GM21528 (cell line): Measurements from ENCODE around the gene DNAL1.
"Not testable (repeated sequence)": the region's sequence is repeated elsewhere in the genome, so short reads cannot be mapped to it uniquely, and the experiment has no call there.

ENCODE experiments used
- ATAC-seq: cut with Tn5 transposase; IDR thresholded peaks from one replicate; pipeline ENCODE4 v1.9.1; 2021; ENCODE audit warnings: mild to moderate bottlenecking, moderate library complexity; ENCODE audit not compliant: unreplicated experiment, low FRiP score

DNAL1 gene

DNA sequence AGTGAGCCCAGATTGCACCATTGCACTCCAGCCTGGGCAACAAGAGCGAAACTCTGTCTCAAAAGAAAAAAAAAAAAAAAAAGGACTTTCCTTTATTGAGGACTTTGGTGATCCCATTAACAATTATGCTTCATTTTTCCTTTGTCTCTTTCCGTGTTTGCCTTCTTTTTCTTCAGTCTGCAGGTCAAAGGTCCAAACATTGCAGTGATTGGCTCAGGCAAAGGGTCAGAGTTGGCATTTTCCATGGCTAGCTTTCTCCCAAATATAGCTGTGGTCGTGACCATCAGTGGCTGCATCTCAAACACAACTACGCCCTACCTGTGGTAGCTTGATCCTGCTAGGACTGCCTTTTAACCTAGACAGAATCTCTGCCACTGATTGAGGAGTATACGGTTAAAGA lies 7.0 kb upstream of the DNAL1 start:
- no peak for ATAC-seq

DNA sequence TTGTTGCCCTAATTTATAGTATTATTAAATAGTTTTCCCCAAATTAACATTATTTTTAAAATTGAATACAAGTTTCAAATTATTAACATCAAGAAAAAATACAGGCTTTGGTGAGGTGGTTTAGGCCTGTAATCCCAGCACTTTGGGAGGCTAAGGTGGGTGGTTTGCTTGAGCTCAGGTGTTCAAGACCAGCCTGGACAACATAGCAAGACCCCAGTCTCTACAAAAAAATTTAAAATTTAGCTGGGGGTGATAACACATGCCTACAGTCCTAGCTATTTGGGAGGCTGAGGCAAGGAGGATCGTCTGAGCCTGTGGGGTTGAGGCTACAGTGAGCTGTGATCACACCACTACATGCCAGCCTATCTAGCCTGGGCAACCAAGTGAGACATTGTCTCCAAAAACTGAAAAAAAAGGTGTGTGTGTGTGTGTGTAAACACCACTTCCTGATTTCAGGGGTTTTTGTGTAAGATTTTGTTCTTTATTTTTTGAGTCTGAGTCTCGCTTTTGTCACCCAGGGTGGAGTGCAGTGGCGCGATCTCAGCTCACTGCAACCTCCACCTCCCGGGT lies 3.9 kb upstream of the DNAL1 start:
- no peak for ATAC-seq

- ATAC-seq: no peak
These were observed 443 bp downstream of the DNAL1 start for GRCh38 chr14:73645248-73645610.

DNA sequence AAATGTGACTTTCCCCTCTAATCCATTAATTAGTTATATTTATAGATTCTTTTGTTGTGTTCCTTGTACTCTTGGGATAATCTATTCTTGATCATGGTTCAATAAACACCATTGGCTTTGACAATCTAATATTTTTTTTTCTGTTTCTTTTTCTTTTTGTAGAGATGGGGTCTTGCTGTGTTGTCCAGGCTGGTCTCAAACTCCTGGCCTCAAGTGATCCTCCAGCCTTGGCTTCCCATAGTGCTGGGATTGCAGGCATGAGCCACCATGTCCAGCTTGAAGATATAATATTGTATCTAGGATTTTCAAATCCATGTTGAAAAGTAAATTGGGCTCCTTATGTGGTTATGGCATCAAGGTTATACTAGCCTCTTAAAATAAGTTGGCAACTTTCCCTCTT lies 6.2 kb downstream of the DNAL1 start:
- no peak for ATAC-seq

DNA sequence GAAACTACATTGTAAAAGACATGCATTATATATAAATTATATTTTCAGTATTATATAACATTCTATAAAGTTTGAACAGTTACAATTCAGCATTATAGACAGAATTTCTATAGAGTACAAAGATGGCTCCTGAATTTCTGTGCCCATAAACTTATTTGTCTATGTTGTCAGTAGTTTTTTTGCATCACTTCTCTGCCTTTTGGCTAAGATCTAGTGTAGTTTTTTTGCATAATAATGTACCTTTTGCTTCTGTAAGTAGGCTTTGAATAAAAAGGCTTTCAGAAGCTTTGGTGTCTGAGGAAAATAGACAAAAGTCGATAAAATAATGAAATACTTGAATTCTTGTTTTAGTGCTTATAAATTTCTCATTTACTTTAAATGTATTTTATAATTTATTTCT lies 11.1 kb downstream of the DNAL1 start:
- ATAC-seq: no peak

DNA sequence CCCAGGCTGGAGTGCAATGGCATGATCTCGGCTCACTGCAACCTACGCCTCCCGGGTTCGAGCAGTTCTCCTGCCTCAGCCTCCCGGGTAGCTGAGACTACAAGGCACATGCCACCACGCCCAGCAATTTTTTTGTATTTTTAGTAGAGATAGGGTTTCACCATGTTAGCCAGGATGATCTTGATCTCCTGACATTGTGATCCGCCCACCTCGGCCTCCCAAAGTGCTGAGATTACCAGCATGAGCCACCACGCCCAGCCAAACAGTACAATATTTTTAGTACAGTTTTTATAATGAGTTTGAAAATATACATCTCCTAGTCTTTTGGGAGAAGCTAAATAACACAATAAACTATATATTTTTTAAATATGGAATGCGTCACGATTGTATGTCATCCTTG lies 14.4 kb downstream of the DNAL1 start:
- ATAC-seq: not testable (repeated sequence)

GRCh38 chr14:73660511-73660910 lies 15.7 kb downstream of the DNAL1 start:
- no peak for ATAC-seq

DNA sequence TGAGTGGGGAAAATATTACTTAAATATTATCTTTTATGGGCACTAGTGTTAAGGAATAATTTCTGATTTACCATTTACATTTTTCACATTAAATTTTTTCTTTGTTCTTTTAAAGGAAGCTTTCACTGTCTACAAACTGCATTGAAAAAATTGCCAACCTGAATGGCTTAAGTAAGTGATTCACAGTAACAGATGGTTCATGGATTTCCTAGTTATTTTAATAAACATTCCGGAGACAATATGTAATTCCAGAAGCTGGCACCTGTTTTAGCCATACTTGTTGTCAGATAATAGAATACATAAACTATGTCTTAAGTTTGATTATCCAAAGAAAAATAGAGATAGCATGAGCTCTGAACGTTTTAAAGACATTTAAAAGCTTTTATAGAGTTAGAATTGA lies 17.1 kb downstream of the DNAL1 start:
- no peak for ATAC-seq

DNA sequence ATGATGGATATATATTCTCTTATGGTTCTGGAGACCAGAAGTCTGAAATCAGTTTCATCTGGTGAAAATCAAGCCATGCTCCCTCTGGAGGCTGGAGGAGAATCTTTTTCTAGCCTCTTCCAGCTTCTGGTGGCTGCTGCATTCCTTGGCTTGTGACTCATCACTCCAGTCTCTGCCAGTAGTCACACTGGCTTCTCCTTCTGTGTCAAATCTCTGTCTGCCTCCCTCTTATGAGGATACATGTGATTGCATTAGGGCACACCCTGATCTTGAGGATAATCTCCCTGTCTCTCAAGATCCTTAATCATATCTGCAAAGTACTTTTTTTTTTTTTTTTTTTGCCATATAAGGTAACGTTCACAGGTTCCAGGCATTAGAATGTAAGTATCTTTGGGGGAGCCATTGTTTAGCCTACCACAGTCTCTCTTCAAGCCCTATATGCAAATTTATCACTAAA lies 17.7 kb downstream of the DNAL1 start:
- ATAC-seq: no peak

GRCh38 chr14:73663548-73664212 lies 18.9 kb downstream of the DNAL1 start:
- no peak for ATAC-seq

- ATAC-seq: no peak
These were observed 20.3 kb downstream of the DNAL1 start for GRCh38 chr14:73665130-73665529.

DNA sequence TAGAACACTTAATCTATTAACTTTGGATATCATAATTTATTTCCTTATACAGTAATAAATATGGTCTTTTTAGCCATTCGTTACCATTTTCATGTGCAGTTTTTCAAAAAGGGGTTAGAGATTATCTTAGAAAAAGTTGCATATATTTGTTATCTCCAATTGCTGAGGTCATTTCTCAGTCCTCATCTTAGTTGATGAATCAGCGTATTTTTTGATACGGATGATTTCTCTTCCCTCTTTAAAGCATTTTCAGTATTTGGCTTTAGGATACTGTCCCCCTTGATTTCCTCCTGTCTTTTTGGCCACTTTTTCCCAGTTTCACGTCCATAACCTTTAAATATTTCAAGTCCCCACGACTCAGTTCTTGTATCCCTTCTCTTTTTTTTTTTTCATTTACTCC lies 21.8 kb downstream of the DNAL1 start:
- ATAC-seq: no peak

- ATAC-seq: no peak
These were observed 23.1 kb downstream of the DNAL1 start for GRCh38 chr14:73667854-73668253.

DNA sequence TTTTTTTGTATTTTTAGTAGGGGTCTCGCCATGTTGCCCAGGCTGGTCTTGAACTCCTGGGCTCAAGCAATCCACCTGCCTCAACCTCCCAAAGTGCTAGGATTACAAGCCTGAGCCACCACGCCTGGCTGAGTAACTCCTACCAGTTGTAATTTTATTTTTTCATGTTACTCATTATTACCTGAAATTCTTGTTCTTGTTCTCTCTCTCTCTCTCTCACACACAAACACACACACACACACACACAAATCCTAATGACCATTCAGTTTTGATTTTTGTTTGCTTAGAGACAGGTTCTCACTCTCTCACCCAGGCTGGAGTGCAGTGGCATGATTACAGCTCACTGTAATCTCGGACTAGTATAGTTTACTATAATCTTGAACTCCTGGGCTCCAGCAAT lies 30.2 kb downstream of the DNAL1 start:
- no peak for ATAC-seq

DNA sequence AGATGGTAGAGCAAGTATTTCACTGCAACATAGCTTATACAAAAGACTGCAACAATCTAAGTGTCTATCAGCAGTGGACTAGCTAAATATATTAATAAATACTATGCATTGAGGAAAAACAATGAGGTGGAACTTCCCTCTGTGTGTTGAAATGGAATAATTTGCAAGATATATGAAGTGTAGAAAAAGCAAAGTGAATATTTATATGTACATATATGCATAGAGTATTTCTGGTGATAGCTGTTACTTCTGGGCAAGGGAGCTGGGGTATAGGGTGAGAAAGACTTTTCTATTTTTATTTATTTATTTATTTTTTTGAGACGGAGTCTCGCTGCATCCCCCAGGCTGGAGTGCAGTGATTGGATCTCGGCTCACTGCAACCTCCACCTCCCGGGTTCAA lies 33.9 kb downstream of the DNAL1 start:
- no peak for ATAC-seq

DNA sequence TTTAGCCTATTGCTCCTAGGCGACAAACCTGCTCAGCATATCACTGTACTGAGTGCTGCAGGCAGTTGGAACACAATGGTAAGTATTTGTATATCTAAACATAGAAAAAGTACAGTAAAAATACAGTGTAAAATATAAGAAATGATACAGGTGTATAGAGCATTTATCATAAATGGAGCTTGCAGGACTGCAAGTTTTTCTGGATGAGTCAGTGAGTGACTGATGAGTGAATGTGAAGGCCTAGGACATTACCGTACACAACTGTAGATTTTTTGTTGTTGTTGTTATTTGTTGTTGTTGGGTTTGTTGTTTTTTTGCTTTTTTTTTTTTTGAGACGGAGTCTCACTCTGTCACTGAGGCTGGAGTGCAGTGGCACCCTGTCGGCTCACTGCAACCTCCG lies 36.0 kb downstream of the DNAL1 start:
- no peak for ATAC-seq

GRCh38 chr14:73684627-73685026 lies 39.8 kb downstream of the DNAL1 start:
- no peak for ATAC-seq

DNA sequence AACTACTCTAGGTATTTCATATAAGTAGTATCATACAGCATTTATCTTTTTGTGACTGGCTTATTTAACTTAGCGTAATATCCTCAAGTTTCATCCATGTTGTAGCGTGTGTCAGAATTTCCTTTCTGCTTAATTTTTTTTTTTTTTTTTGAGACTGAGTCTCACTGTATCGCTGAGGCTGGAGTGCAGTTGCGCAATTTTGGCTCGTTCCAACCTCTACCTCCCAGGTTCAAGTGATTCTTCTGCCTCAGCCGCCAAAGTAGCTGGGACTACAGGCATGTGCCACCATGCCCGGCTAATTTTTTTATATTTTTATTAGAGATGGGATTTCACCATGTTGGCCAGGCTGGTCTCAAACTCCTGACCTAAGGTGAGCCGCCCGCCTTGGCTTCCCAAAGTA lies 40.5 kb downstream of the DNAL1 start:
- no peak for ATAC-seq

DNA sequence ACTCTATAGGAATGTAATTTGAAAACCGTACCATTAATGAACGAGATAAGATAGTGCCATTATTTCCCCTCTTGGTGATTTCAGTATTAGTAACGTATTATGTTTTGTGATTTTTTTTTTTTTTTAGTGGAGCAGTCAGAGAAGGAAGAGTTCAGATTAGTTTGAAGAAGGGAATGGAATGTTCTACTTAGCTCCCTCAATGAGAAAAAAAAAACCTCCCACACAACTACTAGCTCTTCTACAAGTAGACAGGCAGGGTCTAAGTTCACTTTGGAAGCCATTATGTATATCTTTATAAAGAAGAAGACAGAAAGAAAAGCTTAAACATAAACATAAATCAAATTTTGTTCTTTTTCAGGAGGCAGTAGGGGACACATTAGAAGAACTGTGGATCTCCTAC lies 42.1 kb downstream of the DNAL1 start:
- no peak for ATAC-seq

DNA sequence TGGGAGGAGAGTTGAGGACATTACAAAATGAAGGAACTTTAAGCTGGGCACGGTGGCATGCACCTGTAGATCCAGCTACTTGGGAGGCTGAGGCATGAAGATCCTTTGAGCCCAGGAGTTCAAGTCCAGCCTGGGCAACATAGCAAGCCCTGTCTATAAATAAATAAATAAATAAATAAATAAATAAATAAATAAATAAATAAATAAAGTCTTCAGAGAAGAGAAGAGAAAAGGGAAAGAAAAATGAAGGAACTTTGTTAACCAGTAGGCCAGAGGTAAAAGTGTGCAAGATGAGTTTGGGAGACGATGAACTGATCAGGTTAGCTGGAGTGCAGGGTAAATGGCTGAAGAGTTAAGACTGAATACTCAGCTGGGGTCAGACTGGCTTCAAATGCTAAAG lies 49.3 kb downstream of the DNAL1 start:
- no peak for ATAC-seq

GRCh38 chr14:73695082-73695481 lies 50.3 kb downstream of the DNAL1 start:
- no peak for ATAC-seq

- ATAC-seq: peak; percentile 74
These were observed 51.2 kb downstream of the DNAL1 start for GRCh38 chr14:73695997-73696396.
